Neural cell (in vitro differentiated cells): ENCODE results near the gene VAPA. TPM values are rescaled to one million over a fixed set of nuclear protein-coding genes. Genes with fewer than 3 reads are reported as not detected.

Source experiments
- H2AFZ ChIP-seq: fragments of 200-600, 300-800 bp; sonication (generic), shearing (Covaris generic); 2 replicates; pipeline ENCODE4 v1.6.0; 2014; ENCODE audit warnings: low read depth, mild to moderate bottlenecking, antibody characterized with exemption, low read length, moderate library complexity
- H3F3A ChIP-seq: fragments of 200-600 bp; shearing (Covaris generic); 2 replicates; pipeline ENCODE4 v1.6.1; 2016; ENCODE audit warnings: mild to moderate bottlenecking, moderate library complexity, mixed read lengths, antibody characterized with exemption, low read length; ENCODE audit not compliant: insufficient read depth, poor library complexity, severe bottlenecking
- H3K27ac ChIP-seq: fragments of 200-600, 300-800 bp; sonication (generic), shearing (Covaris generic); 2 replicates; pipeline ENCODE4 v1.5.1; 2014; ENCODE audit warnings: mild to moderate bottlenecking, low read length, moderate library complexity
- H3K27me3 ChIP-seq: fragments of 300-800, 200-600 bp; sonication (generic), shearing (Covaris generic); 2 replicates; pipeline ENCODE4 v1.6.0; 2014; ENCODE audit warnings: mild to moderate bottlenecking, low read depth, low read length, moderate library complexity; ENCODE audit not compliant: insufficient read depth
- H3K36me3 ChIP-seq: fragments of 300-800, 200-600 bp; sonication (generic), shearing (Covaris generic); 2 replicates; pipeline ENCODE4 v1.5.1; 2014; ENCODE audit warnings: mild to moderate bottlenecking, antibody characterized with exemption, low read length, moderate library complexity; ENCODE audit not compliant: insufficient read depth
- H3K4me2 ChIP-seq: fragments of 300-800, 200-600 bp; sonication (generic), shearing (Covaris generic); 2 replicates; pipeline ENCODE4 v1.6.0; 2014; ENCODE audit warnings: mild to moderate bottlenecking, low read length
- H3K4me3 ChIP-seq: fragments of 300-800, 200-600 bp; sonication (generic), shearing (Covaris generic); 2 replicates; pipeline ENCODE4 v1.5.1; 2014; ENCODE audit warnings: mild to moderate bottlenecking, low read length, moderate library complexity
- H3K79me2 ChIP-seq: fragments of 200-600 bp; shearing (Covaris generic); replicated peaks from 2 replicates; pipeline ENCODE4 v1.6.0; 2014; ENCODE audit warnings: mild to moderate bottlenecking, low read length, moderate library complexity; ENCODE audit not compliant: insufficient read depth
- H3K9ac ChIP-seq: fragments of 300-800, 200-600 bp; sonication (generic), shearing (Covaris generic); 2 replicates; pipeline ENCODE4 v1.6.1; 2016; ENCODE audit warnings: mild to moderate bottlenecking, low read length, mixed read lengths
- H3K9me2 ChIP-seq: fragments of 200-600 bp; shearing (Covaris generic); 2 replicates; pipeline ENCODE4 v1.6.1; 2016; ENCODE audit warnings: mild to moderate bottlenecking, low read length, mixed read lengths; ENCODE audit not compliant: insufficient read depth
- H3K9me3 ChIP-seq: fragments of 200-600, 300-800 bp; sonication (generic), shearing (Covaris generic); 2 replicates; pipeline ENCODE4 v1.6.1; 2016; ENCODE audit warnings: mild to moderate bottlenecking, mixed run types, low read length, moderate library complexity, mixed read lengths
- H4K20me1 ChIP-seq: fragments of 200-600 bp; shearing (Covaris generic); 2 replicates; pipeline ENCODE4 v1.6.1; 2016; ENCODE audit warnings: mild to moderate bottlenecking, mixed run types; ENCODE audit not compliant: insufficient read depth
- EP300 ChIP-seq: fragments of 450-650 bp; conservative IDR thresholded peaks from 2 replicates; pipeline ENCODE4 v1.6.1; 2014; ENCODE audit warnings: antibody characterized with exemption, mild to moderate bottlenecking, moderate library complexity; ENCODE audit not compliant: poor library complexity, severe bottlenecking
- EZH2 ChIP-seq: fragments of 200-600, 300-800 bp; shearing (Covaris generic), sonication (generic); IDR thresholded peaks from 2 replicates; pipeline ENCODE4 v1.6.1; 2014; ENCODE audit warnings: antibody characterized with exemption, low read length, borderline replicate concordance, mild to moderate bottlenecking; ENCODE audit not compliant: insufficient read depth, poor library complexity, severe bottlenecking
- MXI1 ChIP-seq: fragments of 450-650 bp; conservative IDR thresholded peaks from 2 replicates; pipeline ENCODE4 v1.6.1; 2014; ENCODE audit warnings: antibody characterized with exemption, mild to moderate bottlenecking; ENCODE audit not compliant: poor library complexity, severe bottlenecking
- POLR2AphosphoS5 ChIP-seq: IDR thresholded peaks from 2 replicates; pipeline ENCODE4 v1.6.1; 2012
- RAD21 ChIP-seq: fragments of 450-650 bp; conservative IDR thresholded peaks from 2 replicates; pipeline ENCODE4 v1.6.1; 2014; ENCODE audit warnings: antibody characterized with exemption, mild to moderate bottlenecking, moderate library complexity
- SMC3 ChIP-seq: fragments of 450-650 bp; conservative IDR thresholded peaks from 2 replicates; pipeline ENCODE4 v1.6.1; 2014; ENCODE audit warnings: antibody characterized with exemption, mild to moderate bottlenecking, moderate library complexity; ENCODE audit not compliant: poor library complexity
- TAF1 ChIP-seq: IDR thresholded peaks from 2 replicates; pipeline ENCODE4 v1.6.1; 2012; ENCODE audit warnings: low read depth
- polyA plus RNA-seq: library from polyadenylated mRNA; depleted of rRNA; stranded (reverse); fragments of >200 nt; gene quantifications from 2 replicates; pipeline ENCODE4 v1.2.3, GENCODE V29; 2014
- TF ChIP-seq, protein P1 (sequence below): fragments of 450-650 bp; IDR thresholded peaks from 2 replicates; pipeline ENCODE4 v1.5.1; 2014; ENCODE audit warnings: antibody characterized with exemption, mild to moderate bottlenecking, moderate library complexity; ENCODE audit not compliant: poor library complexity, severe bottlenecking
- TF ChIP-seq, protein P2 (sequence below): IDR thresholded peaks from 2 replicates; pipeline ENCODE4 v1.6.1; 2012; ENCODE audit warnings: borderline replicate concordance

Gene VAPA
- polyA plus RNA-seq, 1 donor from 2014 or later: 317 TPM

DNA sequence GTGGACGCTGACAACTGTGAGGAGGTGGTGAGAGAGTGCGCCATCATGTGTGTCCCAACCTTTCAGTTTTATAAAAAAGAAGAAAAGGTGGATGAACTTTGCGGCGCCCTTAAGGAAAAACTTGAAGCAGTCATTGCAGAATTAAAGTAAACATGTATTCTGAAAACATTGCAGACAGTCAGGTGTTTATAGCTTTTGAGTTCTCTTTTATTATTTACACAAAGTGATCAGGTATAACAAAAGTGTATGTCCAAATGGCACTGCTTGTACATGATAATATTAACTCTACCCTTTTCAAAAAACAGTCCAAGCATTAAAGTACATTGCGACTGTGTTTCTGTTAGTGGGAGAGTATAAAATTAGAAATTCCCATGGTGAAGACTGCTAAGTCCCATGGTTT is 25.8 kb upstream of the VAPA start:
- no peak overlapping the region for H2AFZ ChIP-seq
- no peaks in the 10 kb centered on the region for H3K9me3 ChIP-seq
- TF ChIP-seq RAD21 (no peak), TAF1 (no peak), POLR2AphosphoS5 (no peak), MXI1 (no peak), EP300 (no peak), EZH2 (no peak), SMC3 (no peak)
- TF ChIP-seq, protein P1, sequence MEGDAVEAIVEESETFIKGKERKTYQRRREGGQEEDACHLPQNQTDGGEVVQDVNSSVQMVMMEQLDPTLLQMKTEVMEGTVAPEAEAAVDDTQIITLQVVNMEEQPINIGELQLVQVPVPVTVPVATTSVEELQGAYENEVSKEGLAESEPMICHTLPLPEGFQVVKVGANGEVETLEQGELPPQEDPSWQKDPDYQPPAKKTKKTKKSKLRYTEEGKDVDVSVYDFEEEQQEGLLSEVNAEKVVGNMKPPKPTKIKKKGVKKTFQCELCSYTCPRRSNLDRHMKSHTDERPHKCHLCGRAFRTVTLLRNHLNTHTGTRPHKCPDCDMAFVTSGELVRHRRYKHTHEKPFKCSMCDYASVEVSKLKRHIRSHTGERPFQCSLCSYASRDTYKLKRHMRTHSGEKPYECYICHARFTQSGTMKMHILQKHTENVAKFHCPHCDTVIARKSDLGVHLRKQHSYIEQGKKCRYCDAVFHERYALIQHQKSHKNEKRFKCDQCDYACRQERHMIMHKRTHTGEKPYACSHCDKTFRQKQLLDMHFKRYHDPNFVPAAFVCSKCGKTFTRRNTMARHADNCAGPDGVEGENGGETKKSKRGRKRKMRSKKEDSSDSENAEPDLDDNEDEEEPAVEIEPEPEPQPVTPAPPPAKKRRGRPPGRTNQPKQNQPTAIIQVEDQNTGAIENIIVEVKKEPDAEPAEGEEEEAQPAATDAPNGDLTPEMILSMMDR: no peak
- TF ChIP-seq, protein P2, sequence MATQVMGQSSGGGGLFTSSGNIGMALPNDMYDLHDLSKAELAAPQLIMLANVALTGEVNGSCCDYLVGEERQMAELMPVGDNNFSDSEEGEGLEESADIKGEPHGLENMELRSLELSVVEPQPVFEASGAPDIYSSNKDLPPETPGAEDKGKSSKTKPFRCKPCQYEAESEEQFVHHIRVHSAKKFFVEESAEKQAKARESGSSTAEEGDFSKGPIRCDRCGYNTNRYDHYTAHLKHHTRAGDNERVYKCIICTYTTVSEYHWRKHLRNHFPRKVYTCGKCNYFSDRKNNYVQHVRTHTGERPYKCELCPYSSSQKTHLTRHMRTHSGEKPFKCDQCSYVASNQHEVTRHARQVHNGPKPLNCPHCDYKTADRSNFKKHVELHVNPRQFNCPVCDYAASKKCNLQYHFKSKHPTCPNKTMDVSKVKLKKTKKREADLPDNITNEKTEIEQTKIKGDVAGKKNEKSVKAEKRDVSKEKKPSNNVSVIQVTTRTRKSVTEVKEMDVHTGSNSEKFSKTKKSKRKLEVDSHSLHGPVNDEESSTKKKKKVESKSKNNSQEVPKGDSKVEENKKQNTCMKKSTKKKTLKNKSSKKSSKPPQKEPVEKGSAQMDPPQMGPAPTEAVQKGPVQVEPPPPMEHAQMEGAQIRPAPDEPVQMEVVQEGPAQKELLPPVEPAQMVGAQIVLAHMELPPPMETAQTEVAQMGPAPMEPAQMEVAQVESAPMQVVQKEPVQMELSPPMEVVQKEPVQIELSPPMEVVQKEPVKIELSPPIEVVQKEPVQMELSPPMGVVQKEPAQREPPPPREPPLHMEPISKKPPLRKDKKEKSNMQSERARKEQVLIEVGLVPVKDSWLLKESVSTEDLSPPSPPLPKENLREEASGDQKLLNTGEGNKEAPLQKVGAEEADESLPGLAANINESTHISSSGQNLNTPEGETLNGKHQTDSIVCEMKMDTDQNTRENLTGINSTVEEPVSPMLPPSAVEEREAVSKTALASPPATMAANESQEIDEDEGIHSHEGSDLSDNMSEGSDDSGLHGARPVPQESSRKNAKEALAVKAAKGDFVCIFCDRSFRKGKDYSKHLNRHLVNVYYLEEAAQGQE: no peak
- no peak overlapping the region for H3K27ac ChIP-seq
- H4K20me1 ChIP-seq: no peaks in the 10 kb centered on the region
- H3K4me2 ChIP-seq: no peak overlapping the region
- H3K9me2 ChIP-seq: no peaks in the 10 kb centered on the region
- no peak overlapping the region for H3K9ac ChIP-seq
- no peaks in the 10 kb centered on the region for H3K36me3 ChIP-seq
- H3K27me3 ChIP-seq: no peaks in the 10 kb centered on the region
- H3F3A ChIP-seq: no peaks in the 10 kb centered on the region
- no peak overlapping the region for H3K4me3 ChIP-seq
- H3K79me2 ChIP-seq: no peaks in the 10 kb centered on the region

DNA sequence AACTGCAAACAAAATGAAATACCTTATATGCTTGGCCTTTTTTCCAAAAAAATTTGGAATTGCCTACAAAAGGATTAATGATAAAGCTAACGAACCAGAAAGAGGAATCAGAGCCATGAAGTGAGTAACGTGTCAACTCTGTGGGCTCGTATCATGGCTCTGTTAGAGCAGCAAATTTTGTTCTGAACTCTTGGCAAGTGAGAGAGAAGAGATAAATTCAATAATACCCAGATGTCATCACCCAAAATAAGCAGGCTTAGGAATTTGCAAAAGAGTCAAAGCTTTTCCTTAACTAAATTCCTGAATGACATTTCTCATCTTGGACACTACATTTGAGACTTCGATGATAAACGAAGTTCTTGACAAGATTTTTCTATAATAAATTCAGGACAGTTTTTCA is 23.6 kb upstream of the VAPA start:
- Histone ChIP-seq H3F3A (no peaks in the 10 kb centered on the region), H3K9ac (no peak overlapping the region), H3K4me3 (no peak overlapping the region), H3K9me3 (no peaks in the 10 kb centered on the region), H3K79me2 (no peaks in the 10 kb centered on the region), H3K27me3 (no peaks in the 10 kb centered on the region), H3K4me2 (no peak overlapping the region), H3K9me2 (no peaks in the 10 kb centered on the region), H2AFZ (no peak overlapping the region), H4K20me1 (no peaks in the 10 kb centered on the region), H3K36me3 (no peaks in the 10 kb centered on the region), H3K27ac (no peak overlapping the region)
- TF ChIP-seq POLR2AphosphoS5 (no peak), RAD21 (no peak), TAF1 (no peak), SMC3 (no peak), EZH2 (no peak), EP300 (no peak), MXI1 (no peak)
- TF ChIP-seq, protein P2: no peak
- TF ChIP-seq, protein P1: no peak
